Immature natural killer cell (primary cell): Measurements from ENCODE around the gene GALNT15. TPM values are rescaled to one million over a fixed set of nuclear protein-coding genes. Genes with fewer than 3 reads are reported as not detected.

Experiments
- polyA plus RNA-seq, 3 donors: library from polyadenylated mRNA; unstranded; fragments of 300-500 nt; fragmentation: Illumina TruSeq; gene quantifications; one replicate each; pipeline ENCODE4 v1.2.3, GENCODE V29; 2021

GALNT15 gene
- polyA plus RNA-seq, 3 donors from 2014 or later = not detected

Other genes starting within 250 kb of the GALNT15 start
- 10 to 100 TPM; 22.3 to 31.8 (median 25.5) TPM for gene DPH3, start 90.3 kb downstream of the GALNT15 start, polyA plus RNA-seq
- gene OXNAD1, start 90.5 kb downstream of the GALNT15 start, polyA plus RNA-seq = 10 to 100 TPM; 22.0 to 27.3 (median 23.8) TPM